Activated naive CD4-positive, alpha-beta T cell treated with anti-CD3 and anti-CD28 coated beads for 36 hours (primary cell): ENCODE data around the gene RSBN1L. TPM values are rescaled to one million over a fixed set of nuclear protein-coding genes. Genes with fewer than 3 reads are reported as not detected.

Experiments
- CTCF ChIA-PET: fragments of 350-600 bp; sonication (Branson Sonifier 250); formaldehyde crosslinking; loops from one replicate; lab custom pipeline; 2021; ENCODE audit warnings: antibody characterized with exemption; lab: Charles Lee
- DNase-seq: peaks from one replicate; pipeline ENCODE4 v3.0.0-alpha.2; 2020
- H3K27ac Mint-ChIP-seq: one replicate; pipeline ENCODE4 v1.8.0; 2021; ENCODE audit warnings: mild to moderate bottlenecking, mixed read lengths
- H3K27me3 Mint-ChIP-seq: one replicate; pipeline ENCODE4 v1.8.0; 2021; ENCODE audit warnings: low read depth, mixed read lengths
- H3K36me3 Mint-ChIP-seq: one replicate; pipeline ENCODE4 v1.8.0; 2021; ENCODE audit warnings: low read depth, mixed read lengths
- H3K4me1 Mint-ChIP-seq: one replicate; pipeline ENCODE4 v1.8.0; 2021; ENCODE audit warnings: low read depth, mixed read lengths
- H3K4me3 Mint-ChIP-seq: one replicate; pipeline ENCODE4 v1.8.0; 2021; ENCODE audit warnings: mild to moderate bottlenecking, moderate library complexity, mixed read lengths
- H3K9me3 Mint-ChIP-seq: one replicate; pipeline ENCODE4 v1.8.0; 2021; ENCODE audit warnings: mixed read lengths
- intact Hi-C: fragments of 100-400 bp; cut with micrococcal nuclease; formaldehyde crosslinking; loops from one replicate; pipeline ENCODE4 v1.15.1; 2023
- total RNA-seq, 2 experiments: library from RNA; stranded (reverse); gene quantifications; one replicate each; pipeline ENCODE4 v1.2.3, GENCODE V29; 2021

Gene RSBN1L
- total RNA-seq, 2 experiments from 2014 or later: 15.7 to 16.9 TPM

GRCh38 chr7:77736991-77737390 is 40.7 kb downstream of the RSBN1L start:
- CTCF ChIA-PET: interaction anchor here (0.6 kb wide), 1 partner anchor 44 kb away, joined by 6 read pairs; no protein-coding TSS in a partner anchor
- Mint-ChIP-seq H3K4me3 (no peak overlapping the region), H3K9me3 (no peaks in the 10 kb centered on the region), H3K36me3 (peaks cover 14% of the 10 kb centered on the region), H3K27me3 (no peaks in the 10 kb centered on the region), H3K4me1 (peaks cover 19% of the 10 kb centered on the region), H3K27ac (no peak overlapping the region)
- no peak for DNase-seq
- intact Hi-C loops: loop anchor here (5.0 kb wide), 1 partner anchor 40 kb away; the partner anchor contains the start of gene RSBN1L

- H3K4me1 Mint-ChIP-seq: peaks cover 12% of the 10 kb centered on the region
- CTCF ChIA-PET: interaction anchor here (0.6 kb wide), 1 partner anchor 85 kb away, joined by 6 read pairs; no protein-coding TSS in a partner anchor
- H3K27me3 Mint-ChIP-seq: no peaks in the 10 kb centered on the region
- no peak overlapping the region for H3K27ac Mint-ChIP-seq
- no peaks in the 10 kb centered on the region for H3K9me3 Mint-ChIP-seq
- no peak overlapping the region for H3K4me3 Mint-ChIP-seq
- DNase-seq: no peak
- peaks cover 15% of the 10 kb centered on the region for H3K36me3 Mint-ChIP-seq
- intact Hi-C loops: loop anchor here (5.0 kb wide), 1 partner anchor 41 kb away; the partner anchor contains the start of gene RSBN1L
Observed at GRCh38 chr7:77738382-77738781, 42.1 kb downstream of the RSBN1L start.

GRCh38 chr7:77738871-77739270 is 42.6 kb downstream of the RSBN1L start:
- Mint-ChIP-seq H3K4me1 (peaks cover 10% of the 10 kb centered on the region), H3K27me3 (no peaks in the 10 kb centered on the region), H3K27ac (no peak overlapping the region), H3K9me3 (no peaks in the 10 kb centered on the region), H3K36me3 (peaks cover 15% of the 10 kb centered on the region), H3K4me3 (no peak overlapping the region)
- intact Hi-C loops: loop anchor here (5.0 kb wide), 1 partner anchor 42 kb away; the partner anchor contains the start of gene RSBN1L
- CTCF ChIA-PET: no interaction called here
- no peak for DNase-seq

- Mint-ChIP-seq H3K27ac (no peak overlapping the region), H3K27me3 (no peaks in the 10 kb centered on the region), H3K4me3 (no peak overlapping the region), H3K36me3 (peaks cover 15% of the 10 kb centered on the region), H3K9me3 (no peaks in the 10 kb centered on the region), H3K4me1 (peaks cover 7% of the 10 kb centered on the region)
- no peak for DNase-seq
- CTCF ChIA-PET: interaction anchor here (0.6 kb wide), 1 partner anchor 264 kb away, joined by 3 read pairs; no protein-coding TSS in a partner anchor
- intact Hi-C loops: no loop called here
Observed at GRCh38 chr7:77740257-77740656, 44.0 kb downstream of the RSBN1L start.

- DNase-seq: no peak
- Mint-ChIP-seq H3K4me1 (peaks cover 22% of the 10 kb centered on the region), H3K27me3 (no peaks in the 10 kb centered on the region), H3K36me3 (peaks cover 10% of the 10 kb centered on the region), H3K4me3 (no peak overlapping the region), H3K9me3 (no peaks in the 10 kb centered on the region), H3K27ac (no peak overlapping the region)
- CTCF ChIA-PET: no interaction called here
- intact Hi-C loops: no loop called here
Observed at GRCh38 chr7:77743518-77743917, 47.3 kb downstream of the RSBN1L start.

- CTCF ChIA-PET: no interaction called here
- intact Hi-C loops: no loop called here
Observed at GRCh38 chr7:77745746-77746145, 49.5 kb downstream of the RSBN1L start.

GRCh38 chr7:77746164-77746823 is 50.0 kb downstream of the RSBN1L start:
- CTCF ChIA-PET: no interaction called here
- Mint-ChIP-seq H3K9me3 (no peaks in the 10 kb centered on the region), H3K4me1 (peaks cover 28% of the 10 kb centered on the region), H3K36me3 (peaks cover 19% of the 10 kb centered on the region), H3K27me3 (no peaks in the 10 kb centered on the region), H3K4me3 (no peak overlapping the region), H3K27ac (no peak overlapping the region)
- intact Hi-C loops: no loop called here
- DNase-seq: no peak

More at GRCh38 chr7:77745746-77746145, 49.5 kb downstream of the RSBN1L start:
- DNase-seq: no peak
- H3K4me3 Mint-ChIP-seq: no peak overlapping the region
- H3K9me3 Mint-ChIP-seq: no peaks in the 10 kb centered on the region
- no peak overlapping the region for H3K27ac Mint-ChIP-seq
- no peaks in the 10 kb centered on the region for H3K27me3 Mint-ChIP-seq
- H3K4me1 Mint-ChIP-seq: peaks cover 25% of the 10 kb centered on the region
- H3K36me3 Mint-ChIP-seq: peaks cover 16% of the 10 kb centered on the region

GRCh38 chr7:77746824-77747165 is 50.5 kb downstream of the RSBN1L start:
- intact Hi-C loops: no loop called here
- CTCF ChIA-PET: interaction anchor here (2.2 kb wide), 1 partner anchor 13 kb away, joined by 9 read pairs; no protein-coding TSS in a partner anchor
- Mint-ChIP-seq H3K9me3 (no peaks in the 10 kb centered on the region), H3K4me1 (peaks cover 28% of the 10 kb centered on the region), H3K36me3 (peaks cover 19% of the 10 kb centered on the region), H3K27ac (peak overlapping the region; percentile 41), H3K4me3 (no peak overlapping the region), H3K27me3 (no peaks in the 10 kb centered on the region)
- DNase-seq: no peak

GRCh38 chr7:77747178-77747577 is 50.9 kb downstream of the RSBN1L start:
- CTCF ChIA-PET: interaction anchor here (2.2 kb wide), 1 partner anchor 12 kb away, joined by 9 read pairs; no protein-coding TSS in a partner anchor
- Mint-ChIP-seq H3K4me1 (peaks cover 31% of the 10 kb centered on the region), H3K36me3 (peaks cover 17% of the 10 kb centered on the region), H3K27me3 (no peaks in the 10 kb centered on the region), H3K9me3 (no peaks in the 10 kb centered on the region), H3K27ac (peak overlapping the region; percentile 41), H3K4me3 (no peak overlapping the region)
- intact Hi-C loops: no loop called here
- no peak for DNase-seq

- CTCF ChIA-PET: interaction anchor here (2.2 kb wide), 1 partner anchor 12 kb away, joined by 9 read pairs; no protein-coding TSS in a partner anchor
- Mint-ChIP-seq H3K27me3 (no peaks in the 10 kb centered on the region), H3K27ac (no peak overlapping the region), H3K9me3 (no peaks in the 10 kb centered on the region), H3K4me1 (peaks cover 35% of the 10 kb centered on the region), H3K36me3 (peaks cover 16% of the 10 kb centered on the region), H3K4me3 (no peak overlapping the region)
- intact Hi-C loops: no loop called here
- no peak for DNase-seq
Observed at GRCh38 chr7:77747718-77748117, 51.5 kb downstream of the RSBN1L start.

- CTCF ChIA-PET: interaction anchor here (1.0 kb wide), 1 partner anchor 94 kb away, joined by 3 read pairs; no protein-coding TSS in a partner anchor
- Mint-ChIP-seq H3K27me3 (no peaks in the 10 kb centered on the region), H3K36me3 (peaks cover 16% of the 10 kb centered on the region), H3K4me3 (no peak overlapping the region), H3K27ac (no peak overlapping the region), H3K4me1 (peaks cover 45% of the 10 kb centered on the region), H3K9me3 (no peaks in the 10 kb centered on the region)
- intact Hi-C loops: no loop called here
- peak; percentile 11 for DNase-seq
Observed at GRCh38 chr7:77752016-77752415, 55.8 kb downstream of the RSBN1L start.

- Mint-ChIP-seq H3K4me1 (peaks cover 44% of the 10 kb centered on the region), H3K4me3 (no peak overlapping the region), H3K9me3 (no peaks in the 10 kb centered on the region), H3K27ac (no peak overlapping the region), H3K36me3 (peaks cover 14% of the 10 kb centered on the region), H3K27me3 (no peaks in the 10 kb centered on the region)
- no peak for DNase-seq
- CTCF ChIA-PET: interaction anchor here (1.1 to 1.4 kb wide), 3 partner anchors 58 to 181 kb away, joined by 4 to 13 read pairs (median 4); no protein-coding TSS in a partner anchor
- intact Hi-C loops: no loop called here
Observed at GRCh38 chr7:77753173-77753572, 56.9 kb downstream of the RSBN1L start.
